ENCODE measurements around the gene PDLIM5.

The PDLIM5 gene

DNA sequence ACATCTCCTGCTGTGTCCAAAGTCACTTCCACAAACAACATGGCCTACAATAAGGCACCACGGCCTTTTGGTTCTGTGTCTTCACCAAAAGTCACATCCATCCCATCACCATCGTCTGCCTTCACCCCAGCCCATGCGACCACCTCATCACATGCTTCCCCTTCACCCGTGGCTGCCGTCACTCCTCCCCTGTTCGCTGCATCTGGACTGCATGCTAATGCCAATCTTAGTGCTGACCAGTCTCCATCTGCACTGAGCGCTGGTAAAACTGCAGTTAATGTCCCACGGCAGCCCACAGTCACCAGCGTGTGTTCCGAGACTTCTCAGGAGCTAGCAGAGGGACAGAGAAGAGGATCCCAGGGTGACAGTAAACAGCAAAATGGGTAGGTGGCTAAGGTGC is 123.9 kb downstream of the PDLIM5 start:
- Histone ChIP-seq H3K4me2 (ENCODE audit: low read depth, low read length, poor library complexity, severe bottlenecking) (no peak overlapping the region), H3K9ac (ENCODE audit: low read depth, low read length, poor library complexity, severe bottlenecking) (no peak overlapping the region), H3K79me2 (ENCODE audit: insufficient read depth, low read length) (no peaks in the 10 kb centered on the region), H3K36me3 (ENCODE audit: insufficient read depth, low read length) (peaks cover 7% of the 10 kb centered on the region; the same call in 1 of the 2 replicates), H3K4me1 (ENCODE audit: insufficient read depth, low read length, poor library complexity, severe bottlenecking) (no peaks in the 10 kb centered on the region), H4K20me1 (ENCODE audit: insufficient read depth, low read length, poor library complexity, severe bottlenecking) (no peaks in the 10 kb centered on the region), H3F3A (ENCODE audit: low read depth) (no peaks in the 10 kb centered on the region), H3K27me3 (ENCODE audit: insufficient read depth, low read length, poor library complexity, severe bottlenecking) (no peaks in the 10 kb centered on the region), H3K4me3 (ENCODE audit: low read length, poor library complexity, severe bottlenecking) (no peak overlapping the region), H3K9me3 (ENCODE audit: insufficient read depth, low read depth, low read length) (no peaks in the 10 kb centered on the region), H3K9me2 (replicated peaks; ENCODE audit: low read depth, low read length) (no peaks in the 10 kb centered on the region), H2AFZ (ENCODE audit: low read length) (no peak overlapping the region)
- TF ChIP-seq, protein P1, sequence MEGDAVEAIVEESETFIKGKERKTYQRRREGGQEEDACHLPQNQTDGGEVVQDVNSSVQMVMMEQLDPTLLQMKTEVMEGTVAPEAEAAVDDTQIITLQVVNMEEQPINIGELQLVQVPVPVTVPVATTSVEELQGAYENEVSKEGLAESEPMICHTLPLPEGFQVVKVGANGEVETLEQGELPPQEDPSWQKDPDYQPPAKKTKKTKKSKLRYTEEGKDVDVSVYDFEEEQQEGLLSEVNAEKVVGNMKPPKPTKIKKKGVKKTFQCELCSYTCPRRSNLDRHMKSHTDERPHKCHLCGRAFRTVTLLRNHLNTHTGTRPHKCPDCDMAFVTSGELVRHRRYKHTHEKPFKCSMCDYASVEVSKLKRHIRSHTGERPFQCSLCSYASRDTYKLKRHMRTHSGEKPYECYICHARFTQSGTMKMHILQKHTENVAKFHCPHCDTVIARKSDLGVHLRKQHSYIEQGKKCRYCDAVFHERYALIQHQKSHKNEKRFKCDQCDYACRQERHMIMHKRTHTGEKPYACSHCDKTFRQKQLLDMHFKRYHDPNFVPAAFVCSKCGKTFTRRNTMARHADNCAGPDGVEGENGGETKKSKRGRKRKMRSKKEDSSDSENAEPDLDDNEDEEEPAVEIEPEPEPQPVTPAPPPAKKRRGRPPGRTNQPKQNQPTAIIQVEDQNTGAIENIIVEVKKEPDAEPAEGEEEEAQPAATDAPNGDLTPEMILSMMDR (conservative IDR thresholded peaks at IDR 0.05; ENCODE audit: low read length): no peak
- no peak for TF ChIP-seq EZH2phosphoT487 (IDR thresholded peaks at IDR 0.05; ENCODE audit: borderline replicate concordance)

DNA sequence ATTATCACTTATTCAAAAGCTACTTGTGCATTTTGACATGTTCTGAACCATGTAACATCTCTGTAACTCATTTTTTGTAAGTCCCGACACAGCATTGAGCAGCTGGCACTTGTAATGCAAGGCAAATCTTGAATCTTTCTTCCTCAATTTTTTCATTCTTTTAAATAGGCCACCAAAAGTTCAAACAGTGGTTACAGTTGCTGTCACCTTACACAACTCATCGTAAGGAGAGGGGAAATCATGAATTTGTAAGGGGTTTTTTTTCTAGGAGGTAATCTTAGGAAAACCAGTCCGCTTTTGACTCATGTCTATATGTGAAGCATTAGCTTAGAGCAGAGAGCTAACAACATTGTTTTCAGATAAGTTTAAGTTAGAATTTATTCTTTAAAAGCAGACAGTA is 124.5 kb downstream of the PDLIM5 start:
- no peaks in the 10 kb centered on the region for H3K27me3 ChIP-seq (ENCODE audit: insufficient read depth, low read length, poor library complexity, severe bottlenecking)
- no peak overlapping the region for H3K9ac ChIP-seq (ENCODE audit: low read depth, low read length, poor library complexity, severe bottlenecking)
- no peak overlapping the region for H3K4me3 ChIP-seq (ENCODE audit: low read length, poor library complexity, severe bottlenecking)
- TF ChIP-seq, protein P1 (conservative IDR thresholded peaks at IDR 0.05; ENCODE audit: low read length): no peak
- TF ChIP-seq EZH2phosphoT487 (IDR thresholded peaks at IDR 0.05; ENCODE audit: borderline replicate concordance): no peak
- no peaks in the 10 kb centered on the region for H3K4me1 ChIP-seq (ENCODE audit: insufficient read depth, low read length, poor library complexity, severe bottlenecking)
- no peaks in the 10 kb centered on the region for H4K20me1 ChIP-seq (ENCODE audit: insufficient read depth, low read length, poor library complexity, severe bottlenecking)
- H2AFZ ChIP-seq (ENCODE audit: low read length): no peak overlapping the region
- H3F3A ChIP-seq (ENCODE audit: low read depth): no peaks in the 10 kb centered on the region
- H3K4me2 ChIP-seq (ENCODE audit: low read depth, low read length, poor library complexity, severe bottlenecking): no peak overlapping the region
- no peaks in the 10 kb centered on the region for H3K79me2 ChIP-seq (ENCODE audit: insufficient read depth, low read length)
- no peaks in the 10 kb centered on the region for H3K9me2 ChIP-seq (replicated peaks; ENCODE audit: low read depth, low read length)
- H3K9me3 ChIP-seq (ENCODE audit: insufficient read depth, low read depth, low read length): no peaks in the 10 kb centered on the region
- H3K36me3 ChIP-seq (ENCODE audit: insufficient read depth, low read length): peaks cover 7% of the 10 kb centered on the region; the same call in 1 of the 2 replicates

- Histone ChIP-seq H2AFZ (ENCODE audit: low read length) (no peak overlapping the region), H3K9me3 (ENCODE audit: insufficient read depth, low read depth, low read length) (no peaks in the 10 kb centered on the region), H3K4me2 (ENCODE audit: low read depth, low read length, poor library complexity, severe bottlenecking) (no peak overlapping the region), H3K4me1 (ENCODE audit: insufficient read depth, low read length, poor library complexity, severe bottlenecking) (no peaks in the 10 kb centered on the region), H4K20me1 (ENCODE audit: insufficient read depth, low read length, poor library complexity, severe bottlenecking) (no peaks in the 10 kb centered on the region), H3K9me2 (replicated peaks; ENCODE audit: low read depth, low read length) (no peaks in the 10 kb centered on the region), H3K79me2 (ENCODE audit: insufficient read depth, low read length) (no peaks in the 10 kb centered on the region), H3K36me3 (ENCODE audit: insufficient read depth, low read length) (peaks cover 7% of the 10 kb centered on the region; the same call in 1 of the 2 replicates), H3K27me3 (ENCODE audit: insufficient read depth, low read length, poor library complexity, severe bottlenecking) (no peaks in the 10 kb centered on the region), H3K9ac (ENCODE audit: low read depth, low read length, poor library complexity, severe bottlenecking) (no peak overlapping the region), H3F3A (ENCODE audit: low read depth) (no peaks in the 10 kb centered on the region), H3K4me3 (ENCODE audit: low read length, poor library complexity, severe bottlenecking) (no peak overlapping the region)
- TF ChIP-seq EZH2phosphoT487 (IDR thresholded peaks at IDR 0.05; ENCODE audit: borderline replicate concordance): no peak
- TF ChIP-seq, protein P1 (conservative IDR thresholded peaks at IDR 0.05; ENCODE audit: low read length): no peak
Measured at GRCh38 chr4:94577136-94577535, 125.4 kb downstream of the PDLIM5 start.
